HEK293 (cell line): ENCODE measurements around the gene PKMYT1.

Experiments used
- GLI4 ChIP-seq: fragments of 450-650 bp; formaldehyde crosslinking; IDR thresholded peaks from 2 replicates; pipeline ENCODE4 v1.5.1; 2016; ENCODE audit warnings: missing biosample characterization, missing genetic modification characterization
- HIC1 ChIP-seq: fragments of 450-650 bp; formaldehyde crosslinking; IDR thresholded peaks from 2 replicates; pipeline ENCODE4 v1.5.1; 2016; ENCODE audit warnings: missing biosample characterization, missing genetic modification characterization
- HOXA7 ChIP-seq: sonication (generic); formaldehyde crosslinking; IDR thresholded peaks from 2 replicates; pipeline ENCODE4 v1.8.1; 2022; ENCODE audit warnings: missing genetic modification reagents, borderline replicate concordance
- IKZF3 ChIP-seq: fragments of 450-650 bp; IDR thresholded peaks from 2 replicates; pipeline ENCODE4 v1.5.0; 2018; ENCODE audit warnings: missing biosample characterization, mild to moderate bottlenecking, missing genetic modification characterization, moderate library complexity
- MEIS1 ChIP-seq: sonication (generic); formaldehyde crosslinking; IDR thresholded peaks from 2 replicates; pipeline ENCODE4 v1.8.1; 2022; ENCODE audit warnings: missing genetic modification reagents, mild to moderate bottlenecking, borderline replicate concordance
- OSR2 ChIP-seq: fragments of 450-650 bp; formaldehyde crosslinking; IDR thresholded peaks from 2 replicates; pipeline ENCODE4 v1.5.1; 2016; ENCODE audit warnings: missing biosample characterization, missing genetic modification characterization
- SP7 ChIP-seq: fragments of 450-650 bp; formaldehyde crosslinking; IDR thresholded peaks from 2 replicates; pipeline ENCODE4 v1.5.1; 2016; ENCODE audit warnings: missing biosample characterization, missing genetic modification characterization
- ZBTB10 ChIP-seq: fragments of 450-650 bp; formaldehyde crosslinking; IDR thresholded peaks from 2 replicates; pipeline ENCODE4 v1.5.1; 2016; ENCODE audit warnings: missing biosample characterization, missing genetic modification characterization
- ZBTB17 ChIP-seq: fragments of 450-650 bp; formaldehyde crosslinking; IDR thresholded peaks from 2 replicates; pipeline ENCODE4 v1.5.1; 2016; ENCODE audit warnings: missing biosample characterization, missing genetic modification characterization
- ZBTB48 ChIP-seq: fragments of 450-650 bp; formaldehyde crosslinking; IDR thresholded peaks from 2 replicates; pipeline ENCODE4 v1.5.1; 2016; ENCODE audit warnings: missing biosample characterization, missing genetic modification characterization
- ZNF174 ChIP-seq: fragments of 450-650 bp; formaldehyde crosslinking; IDR thresholded peaks from 2 replicates; pipeline ENCODE4 v1.5.0; 2017; ENCODE audit warnings: missing biosample characterization, mild to moderate bottlenecking, missing genetic modification characterization
- ZNF18 ChIP-seq: fragments of 450-650 bp; formaldehyde crosslinking; IDR thresholded peaks from 2 replicates; pipeline ENCODE4 v1.5.1; 2016; ENCODE audit warnings: missing biosample characterization, missing genetic modification characterization
- ZNF266 ChIP-seq: fragments of 450-650 bp; formaldehyde crosslinking; IDR thresholded peaks from 2 replicates; pipeline ENCODE4 v1.5.1; 2016; ENCODE audit warnings: missing biosample characterization, missing genetic modification characterization, low read depth
- ZNF335 ChIP-seq: fragments of 450-650 bp; formaldehyde crosslinking; conservative IDR thresholded peaks from 2 replicates; pipeline ENCODE4 v1.5.1; 2016; ENCODE audit warnings: missing biosample characterization, missing genetic modification characterization
- ZNF362 ChIP-seq: fragments of 450-650 bp; formaldehyde crosslinking; IDR thresholded peaks from 2 replicates; pipeline ENCODE4 v1.5.1; 2016; ENCODE audit warnings: missing biosample characterization, missing genetic modification characterization
- ZNF37A ChIP-seq: fragments of 450-650 bp; IDR thresholded peaks from 2 replicates; pipeline ENCODE4 v1.5.1; 2018; ENCODE audit warnings: missing biosample characterization, missing genetic modification characterization
- ZNF404 ChIP-seq: fragments of 450-650 bp; formaldehyde crosslinking; IDR thresholded peaks from 2 replicates; pipeline ENCODE4 v1.5.1; 2017; ENCODE audit warnings: missing biosample characterization, missing genetic modification characterization
- ZNF571 ChIP-seq: fragments of 450-650 bp; formaldehyde crosslinking; IDR thresholded peaks from 2 replicates; pipeline ENCODE4 v1.5.0; 2017; ENCODE audit warnings: missing biosample characterization, missing genetic modification characterization
- ZNF664 ChIP-seq: fragments of 450-650 bp; formaldehyde crosslinking; IDR thresholded peaks from 2 replicates; pipeline ENCODE4 v1.5.1; 2016; ENCODE audit warnings: missing biosample characterization, missing genetic modification characterization
- ZNF768 ChIP-seq: fragments of 450-650 bp; formaldehyde crosslinking; IDR thresholded peaks from 2 replicates; pipeline ENCODE4 v1.5.1; 2018; ENCODE audit warnings: missing biosample characterization, mild to moderate bottlenecking, missing genetic modification characterization
- ZNF792 ChIP-seq: fragments of 450-650 bp; formaldehyde crosslinking; IDR thresholded peaks from 2 replicates; pipeline ENCODE4 v1.5.1; 2016; ENCODE audit warnings: missing biosample characterization, missing genetic modification characterization
- ZNF837 ChIP-seq: fragments of 450-650 bp; formaldehyde crosslinking; IDR thresholded peaks from 2 replicates; pipeline ENCODE4 v1.5.1; 2016; ENCODE audit warnings: missing biosample characterization, missing genetic modification characterization
- ZSCAN23 ChIP-seq: fragments of 450-650 bp; formaldehyde crosslinking; IDR thresholded peaks from 2 replicates; pipeline ENCODE4 v1.5.1; 2016; ENCODE audit warnings: missing biosample characterization, missing genetic modification characterization
- TF ChIP-seq, protein P1 (sequence below): IDR thresholded peaks from 2 replicates; pipeline ENCODE4 v1.6.1; 2011; ENCODE audit warnings: mild to moderate bottlenecking, low read depth, low read length, borderline replicate concordance
- TF ChIP-seq, protein P2 (sequence below): fragments of 450-650 bp; formaldehyde crosslinking; IDR thresholded peaks from 2 replicates; pipeline ENCODE4 v1.5.1; 2017; ENCODE audit warnings: missing biosample characterization, missing genetic modification characterization
- TF ChIP-seq, protein P3 (sequence below): fragments of 450-650 bp; formaldehyde crosslinking; IDR thresholded peaks from 2 replicates; pipeline ENCODE4 v1.5.1; 2016; ENCODE audit warnings: missing biosample characterization, missing genetic modification characterization
- TF ChIP-seq, protein P4 (sequence below): fragments of 450-650 bp; formaldehyde crosslinking; IDR thresholded peaks from 2 replicates; pipeline ENCODE4 v1.5.1; 2017; ENCODE audit warnings: missing biosample characterization, missing genetic modification characterization

PKMYT1 gene

DNA sequence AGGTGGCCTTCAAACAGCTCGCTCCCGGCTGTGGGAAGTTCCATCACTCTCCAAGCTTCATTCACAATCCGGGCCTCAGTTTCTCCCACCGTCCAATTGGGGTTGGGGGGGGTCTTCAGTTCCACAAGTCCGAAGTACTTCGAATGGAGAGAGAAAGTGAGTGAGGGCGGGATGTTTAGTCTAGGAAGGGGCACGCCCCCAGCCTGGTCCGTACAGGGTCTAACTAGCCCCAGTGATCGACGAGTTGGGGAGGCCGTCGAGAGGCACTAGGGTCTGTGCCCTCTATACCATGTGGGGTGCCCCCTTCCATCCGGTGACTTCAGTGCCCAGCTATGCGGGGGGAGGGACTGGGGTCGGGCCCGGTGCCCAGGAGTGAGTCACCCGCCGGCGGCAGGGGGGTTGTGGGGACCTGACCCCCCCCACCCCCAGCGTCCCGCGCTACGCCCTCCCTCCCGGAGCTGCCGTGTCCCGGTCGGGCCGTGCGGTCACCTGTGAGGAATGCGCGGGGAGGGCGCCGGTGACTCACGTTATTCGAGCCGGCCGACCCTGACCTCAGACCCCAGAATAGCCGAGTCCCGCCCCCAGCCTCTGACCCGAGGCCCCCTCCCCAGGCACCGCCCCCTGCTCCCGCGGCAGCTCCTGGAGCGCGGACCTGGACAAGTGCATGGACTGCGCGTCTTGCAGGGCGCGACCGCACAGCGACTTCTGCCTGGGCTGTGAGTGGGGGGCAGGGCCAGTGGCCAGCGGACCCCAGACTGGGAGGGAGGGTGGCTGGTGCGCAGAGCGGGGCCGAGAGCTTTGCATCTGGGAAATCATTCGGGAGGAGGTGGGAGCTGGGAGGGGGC, 40.6 kb upstream of the PKMYT1 start (continued):
- peak; percentile 32 for TF ChIP-seq ZBTB17 (tag by site-specific recombination)
- no peak for TF ChIP-seq ZNF768
- peak; percentile 49 for TF ChIP-seq ZNF335
- no peak for TF ChIP-seq ZNF174 (tag by site-specific recombination)
- no peak for TF ChIP-seq GLI4 (tag by site-specific recombination)
- TF ChIP-seq ZNF404: no peak
- peak; percentile 86; the same call in 1 of the 2 replicates for TF ChIP-seq ZSCAN23
- TF ChIP-seq ZNF571: no peak
- peak; percentile 52 for TF ChIP-seq OSR2
- TF ChIP-seq ZNF837: no peak
- no peak for TF ChIP-seq ZNF792 (tag by site-specific recombination)
- TF ChIP-seq ZNF37A (tag by site-specific recombination): no peak
- TF ChIP-seq HIC1 (tag by site-specific recombination): peak; percentile 100
- TF ChIP-seq ZBTB48: peak; percentile 35; the same call in 1 of the 2 replicates
- TF ChIP-seq ZBTB10: peak; percentile 97
- TF ChIP-seq, protein P1, sequence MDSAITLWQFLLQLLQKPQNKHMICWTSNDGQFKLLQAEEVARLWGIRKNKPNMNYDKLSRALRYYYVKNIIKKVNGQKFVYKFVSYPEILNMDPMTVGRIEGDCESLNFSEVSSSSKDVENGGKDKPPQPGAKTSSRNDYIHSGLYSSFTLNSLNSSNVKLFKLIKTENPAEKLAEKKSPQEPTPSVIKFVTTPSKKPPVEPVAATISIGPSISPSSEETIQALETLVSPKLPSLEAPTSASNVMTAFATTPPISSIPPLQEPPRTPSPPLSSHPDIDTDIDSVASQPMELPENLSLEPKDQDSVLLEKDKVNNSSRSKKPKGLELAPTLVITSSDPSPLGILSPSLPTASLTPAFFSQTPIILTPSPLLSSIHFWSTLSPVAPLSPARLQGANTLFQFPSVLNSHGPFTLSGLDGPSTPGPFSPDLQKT: no peak
- TF ChIP-seq SP7 (tag by site-specific recombination): peak; percentile 96
- no peak for TF ChIP-seq ZNF664 (tag by site-specific recombination)
- no peak for TF ChIP-seq MEIS1
- no peak for TF ChIP-seq HOXA7
- TF ChIP-seq, protein P2, sequence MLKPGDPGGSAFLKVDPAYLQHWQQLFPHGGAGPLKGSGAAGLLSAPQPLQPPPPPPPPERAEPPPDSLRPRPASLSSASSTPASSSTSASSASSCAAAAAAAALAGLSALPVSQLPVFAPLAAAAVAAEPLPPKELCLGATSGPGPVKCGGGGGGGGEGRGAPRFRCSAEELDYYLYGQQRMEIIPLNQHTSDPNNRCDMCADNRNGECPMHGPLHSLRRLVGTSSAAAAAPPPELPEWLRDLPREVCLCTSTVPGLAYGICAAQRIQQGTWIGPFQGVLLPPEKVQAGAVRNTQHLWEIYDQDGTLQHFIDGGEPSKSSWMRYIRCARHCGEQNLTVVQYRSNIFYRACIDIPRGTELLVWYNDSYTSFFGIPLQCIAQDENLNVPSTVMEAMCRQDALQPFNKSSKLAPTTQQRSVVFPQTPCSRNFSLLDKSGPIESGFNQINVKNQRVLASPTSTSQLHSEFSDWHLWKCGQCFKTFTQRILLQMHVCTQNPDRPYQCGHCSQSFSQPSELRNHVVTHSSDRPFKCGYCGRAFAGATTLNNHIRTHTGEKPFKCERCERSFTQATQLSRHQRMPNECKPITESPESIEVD (tag by site-specific recombination): no peak
- no peak for TF ChIP-seq ZNF362 (tag by site-specific recombination)
- TF ChIP-seq, protein P3, sequence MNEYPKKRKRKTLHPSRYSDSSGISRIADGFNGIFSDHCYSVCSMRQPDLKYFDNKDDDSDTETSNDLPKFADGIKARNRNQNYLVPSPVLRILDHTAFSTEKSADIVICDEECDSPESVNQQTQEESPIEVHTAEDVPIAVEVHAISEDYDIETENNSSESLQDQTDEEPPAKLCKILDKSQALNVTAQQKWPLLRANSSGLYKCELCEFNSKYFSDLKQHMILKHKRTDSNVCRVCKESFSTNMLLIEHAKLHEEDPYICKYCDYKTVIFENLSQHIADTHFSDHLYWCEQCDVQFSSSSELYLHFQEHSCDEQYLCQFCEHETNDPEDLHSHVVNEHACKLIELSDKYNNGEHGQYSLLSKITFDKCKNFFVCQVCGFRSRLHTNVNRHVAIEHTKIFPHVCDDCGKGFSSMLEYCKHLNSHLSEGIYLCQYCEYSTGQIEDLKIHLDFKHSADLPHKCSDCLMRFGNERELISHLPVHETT (tag by site-specific recombination): peak; percentile 97
- peak; percentile 62 for TF ChIP-seq IKZF3 (tag by site-specific recombination)
- no peak for TF ChIP-seq ZNF18 (tag by site-specific recombination)
- no peak for TF ChIP-seq ZNF266 (tag by site-specific recombination)
- TF ChIP-seq, protein P4, sequence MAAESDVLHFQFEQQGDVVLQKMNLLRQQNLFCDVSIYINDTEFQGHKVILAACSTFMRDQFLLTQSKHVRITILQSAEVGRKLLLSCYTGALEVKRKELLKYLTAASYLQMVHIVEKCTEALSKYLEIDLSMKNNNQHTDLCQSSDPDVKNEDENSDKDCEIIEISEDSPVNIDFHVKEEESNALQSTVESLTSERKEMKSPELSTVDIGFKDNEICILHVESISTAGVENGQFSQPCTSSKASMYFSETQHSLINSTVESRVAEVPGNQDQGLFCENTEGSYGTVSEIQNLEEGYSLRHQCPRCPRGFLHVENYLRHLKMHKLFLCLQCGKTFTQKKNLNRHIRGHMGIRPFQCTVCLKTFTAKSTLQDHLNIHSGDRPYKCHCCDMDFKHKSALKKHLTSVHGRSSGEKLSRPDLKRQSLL (tag by site-specific recombination): no peak
